HL-60/S4 (cell line): ENCODE results near the gene CHKB.

ENCODE experiments used
- in situ Hi-C: fragments of 300-500 bp; cut with MboI; formaldehyde crosslinking; loops from 2 replicates; pipeline ENCODE4 v1.14.3; 2022; ENCODE audit warnings: low sequenced_read_pairs

CHKB gene

DNA sequence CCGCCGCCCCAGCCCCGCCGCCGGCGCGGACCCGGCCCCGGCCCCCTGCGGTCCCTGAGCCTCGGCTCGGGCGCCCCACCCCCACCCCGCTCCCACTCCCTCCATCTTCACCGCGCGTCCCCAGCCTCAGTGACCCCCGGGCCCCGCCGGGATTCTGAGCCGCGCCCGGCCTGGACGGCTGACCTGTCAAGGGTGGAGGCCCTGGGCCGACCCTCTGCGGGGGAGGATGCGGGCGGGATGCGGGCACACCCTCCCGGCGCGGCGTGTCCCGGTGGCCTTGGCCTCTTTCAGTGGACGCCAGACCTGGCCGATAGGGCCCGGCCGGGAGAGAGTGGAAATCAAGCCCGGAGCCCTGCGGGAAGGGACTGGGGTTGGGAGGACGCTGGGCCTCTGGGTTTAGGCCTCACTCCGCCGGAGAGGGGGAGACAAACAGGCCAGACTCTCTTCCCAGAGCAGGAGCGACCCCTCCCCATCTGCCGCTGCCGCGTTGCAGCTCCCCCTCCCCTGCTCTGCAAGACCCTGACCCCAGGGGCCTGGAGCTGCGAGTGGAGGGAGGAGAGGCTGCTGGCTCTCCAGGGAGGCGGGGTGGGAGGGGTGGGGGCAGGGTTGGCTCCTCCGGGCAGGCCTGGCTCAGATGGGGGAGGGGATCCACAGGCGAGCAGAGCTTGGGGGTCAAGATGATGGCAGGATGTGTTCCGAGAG is 18.5 kb upstream of the CHKB start:
- in situ Hi-C loops, result no loop called here

DNA sequence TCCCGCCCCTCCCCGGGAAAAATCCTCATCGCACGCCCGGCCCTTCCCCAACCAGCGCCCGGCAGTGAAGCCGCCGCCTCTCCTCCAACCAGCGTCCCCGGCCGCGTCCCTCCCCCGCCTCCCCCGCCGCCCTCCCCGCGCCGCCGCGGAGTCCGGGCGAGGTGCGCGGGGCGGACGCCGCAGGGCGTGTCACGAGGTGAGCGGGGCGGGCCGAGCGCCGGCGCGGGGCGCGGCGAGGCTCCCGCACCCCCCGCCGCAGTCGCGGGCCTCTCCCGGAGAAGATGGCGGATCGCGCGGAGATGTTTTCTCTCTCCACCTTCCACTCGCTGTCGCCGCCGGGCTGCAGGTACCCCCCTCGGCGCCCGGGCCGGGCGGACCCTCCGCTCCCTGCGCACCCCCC is 17.9 kb upstream of the CHKB start, which contains the start of gene MAPK8IP2:
TSS of gene MAPK8IP2 (plus strand) at position 256 of the 400 bp plus-strand sequence. CDS start at position 282, 26 bp downstream.
- in situ Hi-C loops, result no loop called here

DNA sequence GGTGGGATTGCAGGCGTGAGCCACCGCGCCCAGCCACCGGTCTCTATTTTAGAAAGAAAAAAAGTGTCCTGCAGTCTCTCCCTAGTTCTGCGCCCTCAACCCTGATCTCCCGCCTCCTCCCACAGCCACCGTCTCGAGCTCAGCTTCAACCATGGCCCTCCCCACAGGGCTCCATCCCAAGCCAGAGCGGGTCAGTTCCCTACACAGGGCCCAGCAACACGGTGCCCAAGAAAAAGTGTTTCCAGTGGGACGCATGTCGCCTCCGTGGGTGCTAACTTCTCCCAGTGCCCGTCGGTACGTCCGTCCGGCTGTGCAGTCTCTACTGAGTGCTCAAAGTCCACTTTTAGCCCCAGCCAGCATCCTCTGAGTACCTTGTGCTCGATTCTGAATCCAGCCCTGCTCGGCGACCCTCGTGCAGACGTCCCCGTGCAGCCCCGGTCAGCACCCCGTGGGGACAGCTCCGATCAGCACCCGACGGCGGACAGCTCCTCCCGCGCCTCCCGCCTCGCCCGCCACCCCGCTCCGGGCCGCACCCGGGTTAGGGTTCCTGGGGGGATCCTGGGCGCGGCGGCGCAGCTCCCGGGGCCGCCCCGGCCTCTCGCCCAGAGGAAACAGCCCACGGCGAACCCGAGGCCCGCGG is 17.3 kb upstream of the CHKB start:
- in situ Hi-C loops, result no loop called here

DNA sequence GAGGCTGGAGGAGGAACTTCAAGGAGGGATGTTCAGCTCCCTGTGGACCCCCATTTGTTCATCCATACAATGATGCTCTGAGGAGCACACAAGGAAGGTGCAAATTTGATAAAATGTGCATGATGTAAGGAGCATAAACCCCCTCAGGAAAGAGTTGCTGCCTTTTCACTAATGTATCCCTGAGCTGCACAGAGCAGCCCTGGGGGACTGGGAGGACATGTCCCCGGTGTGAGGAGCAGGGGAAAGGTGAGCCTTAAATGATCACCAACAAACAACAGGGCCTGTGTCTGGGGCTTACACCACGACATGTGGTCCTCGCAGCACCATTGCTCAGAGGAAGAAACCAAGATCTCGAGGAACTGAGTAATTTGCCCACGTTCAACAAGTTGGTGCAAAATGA is 14.4 kb upstream of the CHKB start:
- in situ Hi-C loops, result no loop called here

DNA sequence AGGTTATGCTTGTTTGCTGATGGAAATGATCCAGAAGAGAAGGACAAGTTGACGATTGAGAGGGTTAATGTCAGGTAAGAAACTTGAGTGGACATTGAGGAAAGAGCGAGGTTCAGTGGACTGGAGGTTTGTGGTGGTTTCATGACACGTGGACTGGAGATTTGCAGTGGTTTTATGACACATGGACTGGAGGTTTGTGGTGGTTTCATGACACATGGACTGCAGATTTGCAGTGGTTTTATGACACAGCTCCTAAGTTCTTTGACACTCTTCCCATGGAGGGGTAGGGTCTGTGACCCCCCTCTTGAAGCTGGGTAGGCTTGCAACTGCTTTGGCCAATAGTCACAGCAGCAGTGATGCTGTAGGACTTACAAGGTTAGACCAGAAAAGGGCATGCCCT is 12.5 kb upstream of the CHKB start:
- in situ Hi-C loops, result no loop called here

DNA sequence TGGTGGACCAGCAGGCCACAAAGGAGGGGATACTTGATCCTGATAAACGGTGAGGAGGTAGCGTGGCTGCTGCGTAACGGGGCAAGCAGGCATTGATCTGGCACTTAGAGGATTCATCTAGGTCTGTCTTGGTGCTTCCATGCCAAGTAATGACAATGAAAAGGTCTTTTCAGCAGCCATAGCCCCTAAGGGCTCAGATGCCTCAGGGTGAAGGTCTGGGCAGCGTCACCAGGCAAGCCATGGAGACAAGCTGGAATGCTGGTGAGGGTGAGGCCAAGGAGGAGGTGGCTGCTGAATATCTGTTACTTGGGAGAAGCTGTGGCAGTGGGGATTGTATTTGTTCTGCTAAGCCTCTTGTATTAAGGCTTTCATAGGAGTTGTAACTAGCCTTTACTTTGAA is 4.8 kb upstream of the CHKB start:
- in situ Hi-C loops, result no loop called here

DNA sequence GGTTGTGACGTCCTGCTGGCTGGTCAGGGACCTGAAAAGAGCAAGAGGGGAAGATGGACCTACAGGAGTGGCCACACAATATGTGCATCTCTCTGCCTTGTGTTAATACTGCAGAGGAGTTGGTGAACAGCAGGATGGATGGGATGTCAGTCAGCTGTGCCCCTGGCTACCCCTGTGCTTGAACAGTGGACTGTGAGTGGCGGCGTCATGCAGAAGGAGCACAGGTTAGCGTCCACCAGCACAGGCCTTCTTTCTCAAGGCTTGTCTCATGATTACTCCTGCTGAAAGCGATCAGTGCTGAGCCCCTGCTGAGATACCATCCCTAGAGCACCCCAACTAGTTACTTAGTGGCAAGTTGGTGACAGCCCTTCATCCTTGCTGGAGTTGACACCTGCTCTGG is 3.8 kb upstream of the CHKB start:
- in situ Hi-C loops, result no loop called here

DNA sequence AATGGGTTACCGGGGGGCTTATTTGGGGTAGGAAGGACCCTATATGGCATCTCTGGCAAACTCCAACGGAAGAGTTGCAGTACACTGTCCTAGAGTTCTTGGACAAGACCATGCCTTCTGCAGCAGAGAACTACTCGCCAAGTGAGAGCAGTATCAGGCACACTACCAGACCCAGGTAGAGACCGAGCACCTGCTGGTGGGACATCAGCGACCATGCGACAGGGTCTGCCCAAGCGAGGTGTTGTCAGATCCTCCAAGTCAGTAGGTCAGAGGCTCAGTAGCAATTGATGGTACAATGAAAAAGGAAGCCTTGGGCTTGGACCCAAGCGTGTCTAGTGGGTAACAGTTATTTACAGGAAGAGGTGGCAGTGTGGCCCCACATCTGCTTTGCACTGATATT is 3.1 kb upstream of the CHKB start:
- in situ Hi-C loops, result no loop called here

DNA sequence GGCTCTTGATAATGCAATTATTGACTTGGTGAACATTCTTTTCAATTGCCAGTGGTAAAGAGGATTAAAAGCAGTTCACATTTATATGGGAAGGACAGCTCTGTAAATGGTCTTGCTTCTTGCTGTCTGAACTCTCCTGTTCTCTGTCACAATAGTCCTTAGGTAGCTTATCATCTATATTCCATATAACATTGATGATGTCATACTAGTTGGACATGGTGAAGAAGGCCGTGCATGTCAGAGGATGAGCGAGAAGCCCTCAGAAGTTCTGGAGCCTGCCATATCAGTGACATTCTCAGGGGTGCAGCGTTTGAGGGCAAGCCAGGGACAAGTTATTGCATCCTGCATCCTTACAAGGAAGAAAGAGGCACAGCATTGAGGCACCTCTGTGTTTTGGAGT is 2.6 kb upstream of the CHKB start:
- in situ Hi-C loops, result no loop called here

DNA sequence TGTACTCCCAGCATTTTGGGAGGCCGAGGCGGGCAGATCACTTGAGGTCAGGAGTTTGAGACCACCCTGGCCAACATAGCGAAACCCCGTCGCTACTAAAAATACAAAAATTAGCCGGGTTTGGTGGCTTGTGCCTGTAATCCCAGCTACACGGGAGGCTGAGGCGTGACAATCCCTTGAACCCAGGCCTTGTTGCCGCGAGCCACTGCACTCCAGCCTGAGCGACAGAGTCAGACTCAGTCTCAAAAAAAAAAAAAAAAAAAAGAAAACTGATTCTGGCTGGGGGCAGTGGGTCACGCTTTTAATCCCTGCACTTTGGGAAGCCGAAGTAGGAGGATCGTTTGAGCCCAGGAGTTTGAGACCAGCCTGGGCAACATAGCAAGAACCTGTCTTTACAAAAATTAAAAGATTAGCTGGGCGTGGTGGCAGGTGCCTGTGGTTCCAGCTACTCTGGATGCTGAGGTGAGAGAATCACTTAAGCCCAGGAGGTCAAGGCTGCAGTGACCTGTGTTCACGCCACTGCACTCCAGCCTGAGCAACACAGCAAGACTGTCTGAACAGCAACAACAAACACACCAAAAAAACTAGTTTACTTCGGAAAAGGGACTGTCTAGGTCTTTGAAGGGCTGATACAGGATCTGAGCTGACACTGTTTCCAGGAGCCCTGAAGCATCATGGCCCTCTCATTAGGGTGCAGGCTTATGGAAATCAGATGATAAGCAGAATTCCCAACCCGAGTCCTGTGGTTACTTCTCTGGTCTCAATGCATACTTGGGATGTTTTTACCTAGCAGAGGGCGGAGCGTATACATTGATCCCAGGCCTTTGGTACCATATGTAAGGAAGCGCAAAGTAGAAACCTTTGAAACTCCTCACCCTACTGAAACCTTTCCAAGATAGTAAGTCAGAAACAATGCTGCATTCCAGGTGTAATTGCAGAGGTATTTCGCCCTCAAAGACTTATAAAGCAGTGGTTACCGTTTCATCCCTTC is 1.8 kb upstream of the CHKB start:
- in situ Hi-C loops, result no loop called here

DNA sequence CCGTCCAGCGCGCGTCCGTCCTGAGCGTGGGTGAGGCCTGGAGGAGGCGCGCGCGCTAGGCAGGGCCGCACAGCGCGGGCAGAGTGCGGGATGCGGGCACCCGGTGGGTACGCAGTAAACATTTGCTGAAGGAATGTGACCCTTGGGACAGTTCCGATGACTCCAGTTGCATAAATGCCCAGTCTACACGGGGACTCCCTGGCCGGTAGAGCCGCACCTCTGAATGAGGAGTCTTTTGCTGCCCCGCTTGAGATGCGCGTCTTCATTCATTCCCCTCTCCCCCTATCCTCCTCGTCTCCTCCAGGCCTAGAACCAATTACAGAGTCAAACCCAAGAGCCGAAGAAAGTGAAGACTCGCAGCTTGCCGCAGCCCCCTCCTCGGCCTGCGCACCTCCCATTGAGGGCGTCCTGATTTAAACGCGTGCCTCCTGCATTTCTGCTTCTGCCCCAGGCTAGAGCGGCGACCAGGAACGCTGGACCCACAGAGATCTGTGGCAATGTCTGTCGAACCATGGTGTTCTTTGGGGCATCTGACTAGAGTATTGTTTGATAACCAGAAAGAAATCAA is 729 bp upstream of the CHKB start:
- in situ Hi-C loops, result no loop called here

DNA sequence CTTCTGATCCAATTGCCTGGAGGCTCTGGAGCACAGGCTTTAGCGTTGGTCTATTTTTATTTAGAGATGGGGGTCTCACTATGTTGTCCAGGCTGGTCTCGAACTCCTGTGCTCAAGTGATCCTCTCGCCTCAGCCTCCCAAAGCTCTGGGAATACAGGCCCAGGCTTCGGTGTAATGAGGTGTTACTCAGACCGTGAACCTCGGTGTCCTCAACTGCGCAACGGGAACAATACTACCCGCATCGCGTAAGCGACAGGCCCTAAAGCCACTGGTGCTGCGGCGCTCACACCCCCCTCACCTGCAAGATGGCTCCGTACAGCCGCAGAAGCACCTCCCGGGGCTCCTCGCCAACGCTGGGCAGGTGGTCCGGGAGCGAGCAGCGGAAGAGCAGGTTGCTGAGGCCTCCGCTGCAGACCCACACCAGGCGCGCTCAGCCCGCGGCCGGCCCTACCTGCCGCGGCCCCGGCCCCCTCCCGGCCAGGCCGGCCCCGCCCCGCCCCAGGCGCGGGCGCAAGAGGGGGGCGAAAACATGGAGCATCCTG is 628 bp downstream of the CHKB start:
- in situ Hi-C loops, result no loop called here

DNA sequence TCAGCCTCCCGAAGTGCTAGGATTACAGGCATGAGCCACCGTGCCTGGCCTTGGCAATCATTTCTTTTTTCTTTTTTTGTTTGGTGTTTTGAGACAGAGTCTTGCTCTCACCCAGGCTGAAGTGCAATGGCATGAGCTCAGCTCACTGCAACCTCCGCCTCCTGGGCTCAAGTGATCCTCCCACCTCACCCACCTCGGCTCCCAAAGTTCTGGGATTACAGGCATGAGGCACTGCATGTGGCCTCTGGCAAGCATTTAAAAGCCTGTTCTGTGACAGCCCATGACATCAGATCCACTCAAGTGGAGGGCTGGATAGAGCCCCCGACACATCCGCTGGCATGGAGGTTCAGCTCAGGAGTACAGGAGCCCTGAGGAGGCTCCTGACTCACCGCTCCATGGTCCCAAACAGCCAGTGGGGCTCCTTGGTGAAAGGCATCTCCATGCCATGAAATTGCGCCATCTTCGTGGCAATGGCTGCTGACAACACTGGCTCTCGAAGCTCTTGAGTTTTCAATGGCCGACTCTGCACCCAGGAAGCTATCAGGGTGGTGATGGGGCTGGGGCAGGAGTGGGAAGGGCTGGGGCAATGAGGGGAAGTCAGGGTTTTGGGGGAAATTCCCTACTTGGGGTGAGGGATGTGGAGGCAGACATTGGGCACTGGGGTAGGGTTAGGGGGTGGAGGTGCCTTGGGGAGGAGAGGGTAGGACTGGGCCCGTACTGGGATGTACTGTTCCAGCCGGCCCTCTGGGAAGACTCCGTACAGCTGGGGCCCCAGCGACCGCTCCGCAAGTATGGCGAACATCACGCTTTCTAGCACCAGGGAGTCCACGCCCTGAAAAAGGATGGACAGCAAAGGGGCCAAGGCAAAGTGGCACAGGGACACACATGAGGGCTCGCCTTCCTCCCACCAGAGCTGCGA is 1.4 kb downstream of the CHKB start:
- in situ Hi-C loops, result no loop called here

DNA sequence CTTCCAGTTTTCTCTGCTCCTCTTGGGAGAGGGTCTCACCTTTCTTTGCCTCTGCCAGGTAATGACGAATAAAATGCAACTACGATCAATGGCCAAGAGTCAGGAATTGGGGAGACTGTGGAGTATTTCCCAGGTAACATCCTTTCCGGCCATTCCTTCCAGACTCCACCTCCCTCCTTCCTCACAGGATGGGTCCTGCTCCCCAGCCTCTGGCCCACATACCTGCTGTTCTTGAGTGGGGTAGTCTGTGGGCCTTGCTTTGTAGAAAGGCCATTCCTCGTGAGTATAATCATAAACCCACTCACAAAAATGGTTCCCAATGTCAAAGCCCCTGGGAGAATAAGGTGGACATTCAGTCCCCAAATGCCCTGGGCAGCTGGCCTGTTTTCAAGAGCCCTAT is 2.9 kb downstream of the CHKB start:
- in situ Hi-C loops, result no loop called here

DNA sequence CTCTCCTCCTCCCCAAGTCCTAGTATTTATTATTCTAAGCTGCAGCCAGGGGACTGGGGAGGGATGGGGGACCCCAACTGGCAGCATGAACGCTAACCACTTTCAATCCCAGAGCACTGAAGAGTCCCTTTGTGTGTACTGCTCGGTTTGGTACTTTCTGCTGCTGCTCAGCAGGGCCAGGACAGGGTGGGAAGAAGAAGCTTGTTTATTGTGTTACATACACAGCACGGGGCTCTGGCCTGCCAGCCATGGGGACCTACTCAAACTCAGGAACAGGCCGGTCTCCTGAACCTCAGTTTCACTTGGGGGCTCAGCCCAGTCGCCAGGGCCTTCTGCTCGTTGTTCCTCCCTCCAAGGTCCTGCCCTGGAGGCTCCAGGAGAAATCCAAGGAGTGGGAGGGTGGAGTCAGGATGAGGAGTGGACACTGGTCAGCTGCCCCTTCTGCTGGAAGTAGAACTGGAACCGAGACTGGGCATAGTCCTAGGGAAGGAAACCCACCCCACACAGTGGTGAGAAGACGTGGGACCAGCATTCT is 3.8 kb downstream of the CHKB start:
- in situ Hi-C loops, result no loop called here

DNA sequence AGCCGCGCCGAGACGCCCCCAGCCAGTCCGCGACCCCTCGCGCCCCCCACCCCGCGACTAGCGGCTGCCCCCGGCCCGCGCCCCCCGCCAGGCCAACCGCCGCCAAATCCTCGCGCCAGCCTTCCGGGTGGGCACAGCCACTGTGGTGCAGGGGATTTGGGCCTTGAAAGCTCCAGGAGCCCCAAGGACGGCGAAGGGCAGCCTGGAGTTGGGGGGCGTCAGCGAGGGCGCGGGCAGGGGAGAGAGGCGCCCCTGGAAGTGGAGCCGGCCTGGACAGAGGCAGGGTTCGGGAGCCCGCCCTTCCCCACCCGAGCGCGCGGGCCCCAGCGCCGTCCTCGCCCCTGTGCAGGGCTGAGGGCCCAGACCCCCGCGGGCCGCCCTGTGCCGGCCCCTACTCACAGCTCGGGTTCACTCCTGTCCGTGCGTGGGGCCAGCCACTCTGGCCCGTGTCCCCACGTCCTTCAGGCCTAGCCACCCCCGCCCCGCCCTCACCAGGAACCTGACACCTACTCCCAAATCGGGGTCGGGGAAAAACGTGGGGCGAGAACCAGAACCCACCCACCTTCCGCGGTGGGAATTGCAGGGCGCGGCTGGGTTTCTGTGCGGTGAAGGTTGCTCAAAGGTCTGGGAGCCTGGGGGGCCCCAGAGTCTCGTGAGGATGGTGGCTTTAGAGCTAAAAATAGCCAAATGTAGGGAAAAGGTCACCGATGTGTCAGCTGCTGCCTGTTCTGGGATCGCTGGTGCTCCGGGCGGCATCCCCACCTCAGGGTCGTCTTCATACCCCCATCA is 4.5 kb downstream of the CHKB start, which contains the start of gene CPT1B:
TSS of gene CPT1B (minus strand) at position 441 of the 789 bp plus-strand sequence. CDS start 512 bp downstream, outside the sequence.
- in situ Hi-C loops, result no loop called here

DNA sequence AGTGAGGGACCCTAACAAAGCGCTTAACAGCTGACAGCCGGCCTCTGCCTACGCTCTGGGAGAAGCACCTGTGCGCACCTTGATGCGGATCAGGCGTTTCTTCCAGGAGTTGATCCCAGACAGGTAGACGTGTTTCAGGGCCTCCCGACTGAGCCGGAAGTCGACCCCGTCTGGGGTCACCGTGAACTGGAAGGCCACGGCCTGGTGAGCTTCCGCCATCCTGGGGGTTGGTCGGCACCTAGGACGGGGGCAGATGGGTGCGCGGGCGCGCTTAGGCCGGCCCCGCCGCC is 5.0 kb downstream of the CHKB start:
- in situ Hi-C loops, result no loop called here

DNA sequence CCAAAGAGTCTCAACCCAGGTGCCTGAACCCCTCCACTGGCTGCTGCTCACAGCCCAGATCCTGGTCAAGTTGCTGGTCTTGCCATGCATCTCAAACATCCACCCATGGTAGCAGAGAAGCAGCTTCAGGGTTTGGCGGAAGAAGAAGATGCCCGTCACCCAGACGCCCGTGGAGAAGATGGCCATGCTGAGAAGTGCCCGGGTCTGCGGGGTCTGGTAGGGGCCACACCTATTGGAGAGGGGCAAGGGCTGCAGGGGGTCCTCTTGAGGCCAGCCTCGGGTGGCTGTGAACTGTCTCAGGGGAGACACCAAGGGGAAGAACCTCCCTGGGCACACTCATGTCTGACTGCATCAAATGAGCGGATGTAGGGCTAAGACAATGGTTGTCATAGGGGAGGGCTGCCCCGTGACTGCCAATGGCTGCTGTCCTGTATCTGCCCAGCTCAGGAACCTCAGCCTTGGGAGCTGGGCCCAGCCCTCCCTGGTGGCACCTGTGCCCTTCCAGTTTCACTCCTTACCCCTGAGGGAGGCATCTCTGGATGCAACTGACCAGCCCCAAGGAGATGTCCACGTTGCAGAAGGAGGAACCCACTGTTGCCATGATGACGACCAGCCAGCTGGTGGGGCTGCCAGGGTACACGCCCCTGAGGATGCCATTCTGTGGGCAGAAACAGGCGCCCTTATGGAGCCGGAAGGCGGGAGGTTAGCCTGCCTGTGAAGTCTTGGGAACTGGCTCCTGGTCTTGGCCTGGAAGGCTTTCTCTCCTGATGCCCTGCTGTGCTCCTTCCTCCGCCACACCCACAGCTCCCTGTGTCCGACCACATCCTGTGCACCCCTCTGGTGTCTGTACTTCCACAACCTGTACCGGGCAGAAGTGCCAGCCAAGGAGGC is 5.6 kb downstream of the CHKB start:
- in situ Hi-C loops, result no loop called here
